Large intestine (tissue), 3 donors: ENCODE data around the gene FBLIM1. TPM values are rescaled to one million over a fixed set of nuclear protein-coding genes. Genes with fewer than 3 reads are reported as not detected.

Experiments
- DNase-seq, 2 donors: peaks; one replicate each; pipeline versions ENCODE4 v3.0.0 to v3.0.0-alpha.2; 2013
- H3K27ac ChIP-seq: one replicate; pipeline ENCODE4 v1.5.1; 2013; ENCODE audit warnings: low read length
- H3K27me3 ChIP-seq: 2 replicates; pipeline ENCODE4 v1.6.1; 2013; ENCODE audit warnings: low read length; ENCODE audit not compliant: control insufficient read depth, insufficient read depth
- H3K36me3 ChIP-seq: 2 replicates; pipeline ENCODE4 v1.6.1; 2013; ENCODE audit warnings: low read length; ENCODE audit not compliant: control insufficient read depth, insufficient read depth
- H3K4me1 ChIP-seq: one replicate; pipeline ENCODE4 v1.6.1; 2013; ENCODE audit warnings: low read length; ENCODE audit not compliant: control insufficient read depth, insufficient read depth
- H3K4me3 ChIP-seq: one replicate; pipeline ENCODE4 v1.5.1; 2013; ENCODE audit warnings: low read length
- H3K9me3 ChIP-seq: one replicate; pipeline ENCODE4 v1.6.1; 2013; ENCODE audit warnings: mild to moderate bottlenecking, low read depth, low read length, moderate library complexity; ENCODE audit not compliant: control insufficient read depth
- WGBS: methylation state at CpG from one replicate; pipeline ENCODE4 v1.1.5; 2013; ENCODE audit warnings: low lambda C conversion rate; ENCODE audit not compliant: insufficient coverage; 5-methylcytosine and 5-hydroxymethylcytosine counted together
- polyA plus RNA-seq: library from polyadenylated mRNA; unstranded; fragments of 120-200 nt; gene quantifications from one replicate; pipeline ENCODE4 v1.2.1, GENCODE V29; 2013

The FBLIM1 gene
- polyA plus RNA-seq, 1 donor = 76.8 TPM

GRCh38 chr1:15757016-15757543 is 1.5 kb upstream of the FBLIM1 start:
- Histone ChIP-seq H3K27ac (peak overlapping the region; percentile 89), H3K4me3 (peak overlapping the region; percentile 30), H3K36me3 (no peaks in the 10 kb centered on the region), H3K27me3 (no peaks in the 10 kb centered on the region), H3K9me3 (no peaks in the 10 kb centered on the region), H3K4me1 (peaks cover 52% of the 10 kb centered on the region)
- peak in 1 of 2 donors; percentile 40 for DNase-seq
- WGBS = no CpG with 5 or more reads among the region's 9 CpGs

GRCh38 chr1:15757575-15758342 is 836 bp upstream of the FBLIM1 start:
- DNase-seq = peak; percentile 74 to 81
- H3K36me3 ChIP-seq = peaks cover 4% of the 10 kb centered on the region
- peak overlapping the region; percentile 89 for H3K27ac ChIP-seq
- no CpG with 5 or more reads among the region's 24 CpGs for WGBS
- H3K27me3 ChIP-seq = no peaks in the 10 kb centered on the region
- peak overlapping the region; percentile 67 for H3K4me3 ChIP-seq
- H3K4me1 ChIP-seq = peaks cover 52% of the 10 kb centered on the region
- no peaks in the 10 kb centered on the region for H3K9me3 ChIP-seq

DNA sequence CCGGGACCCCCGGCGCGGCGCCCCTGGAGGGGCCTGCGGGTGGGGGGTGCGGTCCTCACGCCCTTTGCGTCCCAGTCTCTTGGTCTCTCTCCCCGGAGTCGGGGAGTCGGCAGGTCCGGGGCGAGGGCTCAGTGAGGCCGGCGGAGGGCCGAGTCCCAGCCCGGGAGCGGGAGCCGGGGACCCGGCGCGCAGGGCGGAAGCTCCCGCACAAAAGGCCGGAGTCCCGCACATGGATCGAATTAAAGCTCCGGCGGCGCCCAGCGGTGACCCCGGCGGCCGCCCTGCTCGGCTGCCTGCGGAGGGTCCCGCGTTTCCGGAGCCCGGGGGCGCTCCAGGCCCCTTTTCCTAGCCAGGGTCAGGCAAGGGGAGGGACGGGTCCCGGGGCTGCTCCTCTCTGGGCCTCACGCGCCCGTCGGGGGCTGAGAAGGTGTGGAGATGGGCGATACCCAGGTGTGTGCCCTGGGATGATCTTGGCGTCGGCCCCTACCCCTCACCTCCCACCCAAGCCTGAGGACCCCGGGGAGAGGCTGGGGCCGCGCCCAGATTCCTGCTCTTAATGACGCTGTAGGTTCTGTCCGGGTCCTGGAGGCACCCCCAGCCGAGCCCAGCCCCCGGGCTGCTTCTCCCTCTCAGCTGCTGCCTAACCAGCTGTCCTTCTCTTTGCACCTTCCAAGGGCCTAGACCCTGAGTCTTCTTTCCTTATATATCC is 512 bp downstream of the FBLIM1 start:
- DNase-seq = peak in 1 of 2 donors; percentile 57
- H3K27me3 ChIP-seq = no peaks in the 10 kb centered on the region
- H3K27ac ChIP-seq = peak overlapping the region; percentile 55
- no peaks in the 10 kb centered on the region for H3K9me3 ChIP-seq
- no CpG with 5 or more reads among the region's 58 CpGs for WGBS
- H3K36me3 ChIP-seq = peaks cover 4% of the 10 kb centered on the region
- peaks cover 57% of the 10 kb centered on the region for H3K4me1 ChIP-seq
- peak overlapping the region; percentile 89 for H3K4me3 ChIP-seq

DNA sequence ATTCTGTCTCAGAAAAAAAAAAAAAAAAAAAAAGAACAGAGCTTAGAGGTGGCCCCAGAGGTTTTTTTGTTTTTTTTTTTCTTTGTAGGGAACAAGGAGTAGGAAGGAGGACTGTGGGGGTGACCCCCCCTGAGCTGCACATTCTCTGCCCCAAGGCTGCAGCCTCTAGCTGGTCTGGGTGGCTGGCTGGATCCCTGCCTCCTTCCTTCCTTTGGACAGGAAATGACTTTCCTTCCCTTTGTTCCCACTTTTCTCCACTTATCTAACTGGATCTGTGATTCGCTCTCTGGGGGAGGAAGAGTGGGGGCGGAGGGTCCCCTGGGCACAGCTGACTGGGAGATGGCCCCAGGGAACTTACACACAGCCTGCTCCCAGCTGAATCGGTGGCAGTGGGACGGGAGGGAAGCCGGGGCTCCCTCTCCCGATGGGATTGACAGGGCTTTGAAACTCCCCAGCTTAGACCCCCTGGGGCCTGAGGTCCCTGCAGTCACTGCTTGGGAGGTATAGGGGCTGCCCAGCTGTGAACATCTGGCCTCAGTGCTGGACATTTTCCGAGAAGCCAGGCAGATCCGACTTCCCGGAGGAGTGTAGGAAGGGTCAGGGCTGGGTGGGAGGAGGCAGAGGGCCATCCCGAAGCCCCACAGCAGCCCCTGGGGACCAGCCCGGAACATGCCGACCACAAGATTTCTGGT is 2.1 kb downstream of the FBLIM1 start:
- DNase-seq = peak in 1 of 2 donors; percentile 62
- H3K9me3 ChIP-seq = no peaks in the 10 kb centered on the region
- H3K27ac ChIP-seq = peak overlapping the region; percentile 55
- peaks cover 17% of the 10 kb centered on the region for H3K36me3 ChIP-seq
- H3K27me3 ChIP-seq = no peaks in the 10 kb centered on the region
- no CpG with 5 or more reads among the region's 12 CpGs for WGBS
- H3K4me3 ChIP-seq = peak overlapping the region; percentile 89
- peaks cover 59% of the 10 kb centered on the region for H3K4me1 ChIP-seq

GRCh38 chr1:15761366-15762128 is 3.0 kb downstream of the FBLIM1 start:
- peaks cover 52% of the 10 kb centered on the region for H3K4me1 ChIP-seq
- no peaks in the 10 kb centered on the region for H3K27me3 ChIP-seq
- peaks cover 25% of the 10 kb centered on the region for H3K36me3 ChIP-seq
- H3K4me3 ChIP-seq = peak overlapping the region; percentile 89
- no CpG with 5 or more reads among the region's 8 CpGs for WGBS
- peak overlapping the region; percentile 55 for H3K27ac ChIP-seq
- H3K9me3 ChIP-seq = no peaks in the 10 kb centered on the region
- peak in 1 of 2 donors; percentile 16 for DNase-seq

- Histone ChIP-seq H3K4me1 (peaks cover 43% of the 10 kb centered on the region), H3K27ac (no peak overlapping the region), H3K9me3 (no peaks in the 10 kb centered on the region), H3K4me3 (no peak overlapping the region), H3K36me3 (peaks cover 33% of the 10 kb centered on the region), H3K27me3 (no peaks in the 10 kb centered on the region)
- no CpG with 5 or more reads among the region's 10 CpGs for WGBS
- peak in 1 of 2 donors; percentile 1 for DNase-seq
Measured at GRCh38 chr1:15762546-15762945, 4.0 kb downstream of the FBLIM1 start.

GRCh38 chr1:15764269-15764764 is 5.7 kb downstream of the FBLIM1 start:
- no peaks in the 10 kb centered on the region for H3K9me3 ChIP-seq
- peaks cover 35% of the 10 kb centered on the region for H3K4me1 ChIP-seq
- no peak overlapping the region for H3K4me3 ChIP-seq
- no peaks in the 10 kb centered on the region for H3K27me3 ChIP-seq
- peak overlapping the region; percentile 71 for H3K27ac ChIP-seq
- peak; percentile 75 to 90 for DNase-seq
- peaks cover 51% of the 10 kb centered on the region for H3K36me3 ChIP-seq
- no CpG with 5 or more reads among the region's 10 CpGs for WGBS

DNA sequence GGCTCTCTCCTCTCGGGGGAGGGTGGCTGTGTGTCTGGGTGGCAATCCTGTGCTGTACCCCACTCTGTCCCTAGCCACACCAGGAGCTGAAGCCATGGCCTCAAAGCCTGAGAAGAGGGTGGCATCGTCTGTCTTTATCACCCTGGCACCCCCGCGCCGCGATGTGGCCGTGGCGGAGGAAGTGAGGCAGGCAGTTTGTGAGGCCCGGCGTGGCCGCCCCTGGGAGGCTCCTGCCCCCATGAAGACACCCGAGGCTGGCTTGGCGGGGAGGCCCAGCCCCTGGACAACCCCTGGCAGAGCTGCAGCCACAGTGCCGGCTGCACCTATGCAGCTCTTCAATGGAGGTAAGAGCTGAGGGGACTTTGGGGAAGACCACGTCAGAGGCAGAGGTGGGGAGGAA is 6.3 kb downstream of the FBLIM1 start:
- Histone ChIP-seq H3K27ac (peak overlapping the region; percentile 71), H3K36me3 (peaks cover 54% of the 10 kb centered on the region), H3K4me3 (no peak overlapping the region), H3K9me3 (no peaks in the 10 kb centered on the region), H3K27me3 (no peaks in the 10 kb centered on the region), H3K4me1 (peaks cover 31% of the 10 kb centered on the region)
- peak in 1 of 2 donors; percentile 1 for DNase-seq
- no CpG with 5 or more reads among the region's 15 CpGs for WGBS

DNA sequence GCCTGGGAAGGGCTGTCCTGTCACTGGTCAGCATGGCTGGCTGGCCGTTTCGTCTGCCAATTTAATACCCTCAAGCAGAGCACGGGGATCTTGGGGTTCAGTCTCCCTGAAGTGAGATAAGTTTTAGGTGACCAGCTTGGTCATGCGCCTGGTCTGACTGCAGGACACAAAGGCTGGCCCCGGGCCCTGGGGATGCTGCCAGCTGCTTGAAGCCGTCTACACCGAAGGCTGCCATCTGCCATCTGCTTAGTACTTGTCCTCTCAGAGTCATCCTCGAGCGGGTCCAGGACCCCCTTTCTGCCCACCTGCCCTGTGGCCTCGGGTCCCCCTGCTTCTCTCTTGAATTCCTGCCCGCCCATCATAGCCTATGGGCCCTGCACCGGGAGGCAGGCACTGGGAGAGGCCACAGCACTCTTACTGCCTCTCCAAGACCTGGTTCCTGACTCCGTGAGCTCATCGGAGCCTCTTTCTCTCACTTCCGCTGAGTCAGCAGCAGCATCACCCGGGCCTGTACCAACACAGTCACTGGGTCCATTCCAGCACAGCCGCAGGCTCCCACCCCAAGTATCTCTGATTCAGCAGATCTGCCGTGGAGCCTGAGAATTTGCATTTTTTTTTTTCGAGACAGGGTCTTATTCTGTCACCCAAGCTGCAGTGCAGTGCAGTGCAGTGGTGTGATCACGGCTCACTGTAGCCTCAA is 7.0 kb downstream of the FBLIM1 start:
- Histone ChIP-seq H3K27ac (no peak overlapping the region), H3K4me1 (peaks cover 28% of the 10 kb centered on the region), H3K9me3 (no peaks in the 10 kb centered on the region), H3K36me3 (peaks cover 62% of the 10 kb centered on the region), H3K4me3 (no peak overlapping the region), H3K27me3 (no peaks in the 10 kb centered on the region)
- no peak for DNase-seq
- WGBS = no CpG with 5 or more reads among the region's 20 CpGs
